HUES6 (cell line): ENCODE measurements around the gene PTGES2.

Experiments
- H3K27ac ChIP-seq: 2 replicates; pipeline ENCODE4 v1.7.0; 2013; ENCODE audit warnings: low read depth, mild to moderate bottlenecking, low read length, inconsistent platforms
- H3K27me3 ChIP-seq: 2 replicates; pipeline ENCODE4 v1.6.1; 2013; ENCODE audit warnings: low read length; ENCODE audit not compliant: control insufficient read depth, insufficient read depth
- H3K36me3 ChIP-seq: 2 replicates; pipeline ENCODE4 v1.6.1; 2013; ENCODE audit warnings: low read length; ENCODE audit not compliant: control insufficient read depth, insufficient read depth
- H3K4me1 ChIP-seq: 2 replicates; pipeline ENCODE4 v1.6.1; 2013; ENCODE audit warnings: low read length; ENCODE audit not compliant: control insufficient read depth, insufficient read depth
- H3K4me3 ChIP-seq: 2 replicates; pipeline ENCODE4 v1.5.1; 2013; ENCODE audit warnings: low read depth, low read length
- H3K9ac ChIP-seq: one replicate; pipeline ENCODE4 v1.6.1; 2013; ENCODE audit warnings: mild to moderate bottlenecking, low read length
- H3K9me3 ChIP-seq: 2 replicates; pipeline ENCODE4 v1.6.1; 2013; ENCODE audit warnings: low read depth, low read length; ENCODE audit not compliant: control insufficient read depth, insufficient read depth

Gene PTGES2

DNA sequence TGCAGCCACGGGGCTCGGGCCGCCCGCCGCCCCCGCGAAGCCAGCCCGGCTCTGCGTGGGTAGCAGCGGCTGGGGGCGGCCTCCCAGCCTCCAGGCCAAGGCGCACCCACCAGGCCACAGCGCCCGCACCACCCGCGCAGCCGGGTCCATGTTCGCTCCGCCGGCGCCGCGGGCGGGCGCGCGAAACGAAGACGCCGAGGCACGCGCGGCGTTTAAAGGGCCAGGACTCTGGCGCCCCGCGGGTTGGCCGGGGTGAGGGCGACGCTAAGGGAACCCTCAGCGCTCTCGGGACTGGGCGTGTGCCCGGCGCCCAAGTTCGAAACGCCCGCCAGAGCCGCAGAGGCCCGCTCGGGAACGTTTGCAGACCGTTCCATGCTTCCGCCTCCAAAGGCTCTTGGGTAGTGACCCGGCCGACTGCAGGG lies at the start of gene PTGES2:
TSS of gene PTGES2 (minus strand) at position 162 of the 422 bp plus-strand sequence. CDS start at position 150, 12 bp downstream.
- H3K9ac ChIP-seq = peak within 1 kb of the TSS; percentile 96
- H3K27me3 ChIP-seq = peaks cover 13% of the 10 kb centered on the region; the same call in 1 of the 2 replicates
- no peaks in the 10 kb centered on the region for H3K9me3 ChIP-seq
- H3K4me1 ChIP-seq = peaks cover 5% of the 10 kb centered on the region
- peaks cover 23% of the 10 kb centered on the region for H3K36me3 ChIP-seq
- peak within 1 kb of the TSS; percentile 98 for H3K27ac ChIP-seq
- H3K4me3 ChIP-seq = peak within 1 kb of the TSS; percentile 81

DNA sequence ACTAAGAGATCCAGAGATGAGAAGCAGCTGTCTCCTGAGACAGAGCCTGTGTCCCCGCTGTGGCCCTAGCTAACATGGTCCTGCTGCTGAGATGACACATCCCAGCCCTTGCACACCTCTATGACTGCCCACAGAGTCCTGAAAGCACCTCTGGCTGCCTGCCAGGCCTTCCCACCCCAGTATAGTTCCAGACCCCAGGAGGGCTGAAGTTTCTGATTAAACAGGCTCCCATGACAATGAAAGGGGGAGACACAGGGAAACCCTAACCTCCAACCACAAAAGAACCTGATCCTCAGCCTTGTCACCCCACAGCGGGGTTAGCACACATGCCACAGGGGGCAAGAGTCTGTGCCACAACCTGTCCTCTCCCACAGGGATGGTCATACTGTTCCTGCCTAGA lies 48.2 kb upstream of the PTGES2 start:
- H3K4me1 ChIP-seq = no peaks in the 10 kb centered on the region
- no peak overlapping the region for H3K9ac ChIP-seq
- peaks cover 61% of the 10 kb centered on the region for H3K36me3 ChIP-seq
- no peaks in the 10 kb centered on the region for H3K27me3 ChIP-seq
- H3K4me3 ChIP-seq = no peak overlapping the region
- no peak overlapping the region for H3K27ac ChIP-seq
- peaks cover 4% of the 10 kb centered on the region; the same call in 1 of the 2 replicates for H3K9me3 ChIP-seq

DNA sequence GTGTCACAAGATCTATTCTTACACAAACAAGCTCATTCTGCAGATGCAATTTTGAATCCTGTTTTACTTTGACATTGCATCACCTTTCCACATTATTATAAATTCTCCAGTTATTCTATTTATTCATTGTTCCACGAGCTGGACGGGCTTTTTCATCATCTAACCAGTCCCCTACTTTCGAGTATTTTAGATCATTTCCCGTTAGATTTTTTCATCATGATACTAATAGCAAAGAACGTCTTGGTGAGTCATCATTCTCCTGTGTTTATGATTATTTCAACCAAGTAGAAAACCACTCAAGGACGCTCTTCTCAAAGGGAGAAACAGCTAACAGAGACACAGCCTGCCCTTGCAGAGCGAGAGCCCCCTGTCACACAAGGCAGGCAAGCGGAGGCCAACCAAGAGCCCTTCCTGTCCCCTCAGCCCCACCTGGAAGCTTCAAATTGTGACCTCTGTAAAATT lies 47.6 kb upstream of the PTGES2 start:
- Histone ChIP-seq H3K9me3 (peaks cover 4% of the 10 kb centered on the region; the same call in 1 of the 2 replicates), H3K36me3 (peaks cover 61% of the 10 kb centered on the region), H3K9ac (no peak overlapping the region), H3K27me3 (no peaks in the 10 kb centered on the region), H3K4me1 (no peaks in the 10 kb centered on the region), H3K4me3 (no peak overlapping the region), H3K27ac (no peak overlapping the region)

DNA sequence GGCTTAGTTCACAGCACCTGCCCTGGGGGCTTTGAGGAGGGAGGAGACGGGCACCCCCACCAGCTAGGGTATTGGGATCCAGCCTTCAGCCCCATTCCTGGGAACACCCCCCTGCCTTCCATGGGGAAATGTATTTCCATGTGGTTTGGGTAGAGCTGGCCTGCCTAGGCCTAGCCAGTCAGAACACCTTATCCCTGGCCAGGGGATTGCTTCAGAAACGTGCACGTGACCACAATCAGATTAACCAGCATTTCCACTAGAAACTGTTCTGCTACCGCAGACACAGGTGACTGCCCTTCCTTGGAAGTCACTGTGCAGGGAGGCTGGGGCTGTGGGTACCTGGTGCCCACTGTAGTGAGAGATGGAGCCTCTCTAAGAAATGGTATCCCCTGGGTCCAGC lies 46.5 kb upstream of the PTGES2 start:
- H3K9me3 ChIP-seq = peaks cover 4% of the 10 kb centered on the region; the same call in 1 of the 2 replicates
- no peak overlapping the region for H3K27ac ChIP-seq
- peaks cover 62% of the 10 kb centered on the region for H3K36me3 ChIP-seq
- no peak overlapping the region for H3K4me3 ChIP-seq
- H3K9ac ChIP-seq = no peak overlapping the region
- H3K27me3 ChIP-seq = no peaks in the 10 kb centered on the region
- H3K4me1 ChIP-seq = no peaks in the 10 kb centered on the region

DNA sequence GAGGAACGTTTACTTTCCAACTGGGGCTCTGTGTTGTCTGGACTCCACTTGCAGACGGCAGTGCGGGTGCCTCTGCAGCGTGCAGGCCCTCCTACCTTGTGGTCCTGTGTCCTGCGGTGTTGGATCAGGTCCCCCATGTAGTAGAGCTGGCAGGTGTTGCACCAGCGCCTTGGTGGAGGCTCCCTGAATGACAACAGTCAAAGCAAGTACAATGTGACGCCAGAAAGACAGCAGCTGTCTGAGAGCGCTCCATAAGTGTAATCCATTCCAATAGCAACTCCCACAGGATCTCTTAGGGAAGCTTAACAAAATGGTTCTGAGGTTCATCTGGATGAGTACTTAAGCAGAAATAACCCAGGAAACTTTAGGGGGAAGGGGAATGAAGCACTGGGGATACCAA lies 42.4 kb upstream of the PTGES2 start:
- Histone ChIP-seq H3K4me3 (no peak overlapping the region), H3K36me3 (peaks cover 55% of the 10 kb centered on the region), H3K9ac (no peak overlapping the region), H3K4me1 (no peaks in the 10 kb centered on the region), H3K9me3 (no peaks in the 10 kb centered on the region), H3K27ac (no peak overlapping the region), H3K27me3 (no peaks in the 10 kb centered on the region)

DNA sequence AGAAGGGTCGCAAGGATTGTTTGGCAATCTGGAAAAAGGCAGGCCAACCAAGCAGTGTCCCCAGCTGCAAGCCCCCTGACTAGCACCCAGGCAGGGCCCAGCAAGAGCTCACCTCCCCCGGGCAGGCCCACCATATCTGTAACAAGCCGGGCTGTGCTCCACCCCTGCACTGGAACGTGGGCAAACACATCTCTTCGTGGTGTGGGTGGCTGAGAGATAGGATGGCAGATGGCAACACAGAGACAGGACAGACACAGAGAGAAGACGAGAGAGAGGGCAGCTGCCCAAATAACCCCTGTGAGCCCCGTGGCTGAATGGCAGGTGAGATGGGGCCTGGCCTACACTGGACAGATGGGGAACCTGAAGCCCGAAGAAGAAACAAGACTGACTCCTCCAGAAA lies 42.0 kb upstream of the PTGES2 start:
- Histone ChIP-seq H3K27ac (no peak overlapping the region), H3K36me3 (peaks cover 56% of the 10 kb centered on the region), H3K9me3 (no peaks in the 10 kb centered on the region), H3K4me1 (no peaks in the 10 kb centered on the region), H3K27me3 (no peaks in the 10 kb centered on the region), H3K4me3 (no peak overlapping the region), H3K9ac (no peak overlapping the region)

DNA sequence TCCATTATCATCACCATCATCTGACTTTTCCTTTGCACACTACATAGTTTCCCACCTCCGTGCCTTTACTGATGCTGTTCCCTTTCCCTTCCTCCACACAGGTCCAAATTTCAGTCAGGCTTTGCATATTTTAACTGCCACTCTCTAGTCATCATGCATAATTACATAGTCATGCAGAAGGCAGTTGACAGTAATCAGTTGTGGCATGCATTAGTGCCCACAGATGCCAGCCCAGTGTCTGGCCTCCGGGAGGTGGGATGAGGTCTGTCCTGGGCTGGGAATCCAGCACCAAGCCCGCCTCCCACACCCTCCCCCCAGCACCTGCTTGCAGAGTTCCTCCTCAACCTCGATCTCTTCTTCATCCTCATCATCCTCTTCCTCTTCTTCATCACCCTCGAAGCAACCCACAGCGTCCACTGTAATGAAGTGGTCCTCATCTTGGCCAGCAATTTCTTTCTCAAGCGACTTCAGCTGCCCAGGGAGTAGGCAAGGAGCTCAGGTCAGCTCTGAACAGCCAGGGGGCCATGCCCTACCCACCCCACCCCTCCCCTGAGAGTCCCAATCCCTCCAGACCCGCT lies 41.3 kb upstream of the PTGES2 start:
- Histone ChIP-seq H3K9ac (no peak overlapping the region), H3K9me3 (no peaks in the 10 kb centered on the region), H3K4me3 (no peak overlapping the region), H3K27ac (no peak overlapping the region), H3K4me1 (no peaks in the 10 kb centered on the region), H3K36me3 (peaks cover 60% of the 10 kb centered on the region), H3K27me3 (no peaks in the 10 kb centered on the region)

DNA sequence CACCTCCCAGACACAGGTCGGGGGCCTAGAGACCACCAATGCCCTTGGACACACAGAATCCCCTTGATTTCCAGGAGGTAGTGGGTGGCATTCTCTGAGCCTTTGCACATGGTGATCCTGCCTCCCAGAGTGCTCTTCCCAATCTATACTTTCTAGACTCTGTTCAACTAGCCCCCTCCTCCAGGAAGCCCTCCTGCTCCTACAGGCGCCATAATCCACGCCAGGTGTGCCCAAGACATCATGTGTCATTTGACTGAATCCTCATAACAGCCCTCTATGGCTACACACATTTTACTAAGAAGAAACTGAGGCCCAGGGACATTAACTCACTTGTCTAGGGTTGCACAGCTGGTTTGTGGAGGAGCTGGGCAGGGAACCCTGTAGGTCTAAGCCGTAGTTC lies 39.7 kb upstream of the PTGES2 start:
- Histone ChIP-seq H3K9ac (no peak overlapping the region), H3K4me3 (no peak overlapping the region), H3K9me3 (no peaks in the 10 kb centered on the region), H3K36me3 (peaks cover 75% of the 10 kb centered on the region), H3K27me3 (no peaks in the 10 kb centered on the region), H3K27ac (no peak overlapping the region), H3K4me1 (no peaks in the 10 kb centered on the region)

DNA sequence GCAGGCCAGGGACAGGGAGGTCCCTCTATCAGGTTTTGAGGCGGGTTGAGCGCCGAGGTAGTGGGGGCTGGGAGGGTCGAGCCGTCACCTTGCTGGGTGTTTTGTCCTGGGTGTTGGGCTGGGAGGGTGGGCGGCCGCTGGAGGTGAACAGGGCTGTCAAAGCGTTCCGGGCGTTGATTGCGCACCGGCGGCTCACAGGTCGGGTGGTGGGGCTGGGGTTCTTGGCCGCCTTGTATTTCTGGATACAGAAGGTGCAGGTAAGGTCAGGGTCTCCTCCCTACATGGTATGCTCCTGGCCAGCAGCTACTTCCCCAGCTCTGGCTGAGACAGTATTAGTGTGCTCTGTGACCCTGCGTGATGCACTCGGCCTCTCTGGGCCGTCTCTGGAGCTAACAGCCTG lies 38.6 kb upstream of the PTGES2 start:
- Histone ChIP-seq H3K4me1 (peaks cover 1% of the 10 kb centered on the region; the same call in 1 of the 2 replicates), H3K9ac (no peak overlapping the region), H3K36me3 (peaks cover 77% of the 10 kb centered on the region), H3K9me3 (no peaks in the 10 kb centered on the region), H3K27ac (no peak overlapping the region), H3K4me3 (no peak overlapping the region), H3K27me3 (no peaks in the 10 kb centered on the region)

DNA sequence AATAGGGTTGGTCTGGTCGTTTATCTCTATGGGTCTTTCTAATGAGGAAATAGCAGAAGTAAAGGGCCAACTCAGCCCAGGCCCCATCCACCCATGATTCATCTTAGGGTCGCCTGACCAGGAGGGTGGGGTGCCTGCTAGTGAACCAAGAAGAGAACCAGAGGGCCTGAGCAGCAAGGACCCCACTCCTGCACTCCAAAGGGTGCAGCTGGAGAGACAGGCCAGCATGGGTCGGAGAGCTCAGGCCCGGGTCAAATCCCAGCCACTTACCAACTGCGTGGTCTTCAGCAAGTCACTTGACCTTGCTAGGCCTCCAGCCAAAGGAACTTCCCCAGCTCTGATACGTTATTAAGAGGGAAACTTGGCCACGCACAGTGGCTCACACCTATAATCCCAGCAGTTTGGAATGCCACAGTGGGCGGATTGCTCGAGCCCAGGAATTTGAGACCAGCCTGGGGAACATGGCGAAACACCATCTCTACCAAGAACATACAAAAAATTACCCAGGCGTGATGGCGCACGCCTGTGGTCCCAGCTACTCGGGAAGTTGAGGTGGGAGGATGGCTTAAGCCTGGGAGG lies 36.9 kb upstream of the PTGES2 start:
- no peak overlapping the region for H3K27ac ChIP-seq
- no peaks in the 10 kb centered on the region for H3K9me3 ChIP-seq
- peaks cover 64% of the 10 kb centered on the region for H3K36me3 ChIP-seq
- no peak overlapping the region for H3K9ac ChIP-seq
- no peak overlapping the region for H3K4me3 ChIP-seq
- no peaks in the 10 kb centered on the region for H3K27me3 ChIP-seq
- H3K4me1 ChIP-seq = peaks cover 9% of the 10 kb centered on the region

DNA sequence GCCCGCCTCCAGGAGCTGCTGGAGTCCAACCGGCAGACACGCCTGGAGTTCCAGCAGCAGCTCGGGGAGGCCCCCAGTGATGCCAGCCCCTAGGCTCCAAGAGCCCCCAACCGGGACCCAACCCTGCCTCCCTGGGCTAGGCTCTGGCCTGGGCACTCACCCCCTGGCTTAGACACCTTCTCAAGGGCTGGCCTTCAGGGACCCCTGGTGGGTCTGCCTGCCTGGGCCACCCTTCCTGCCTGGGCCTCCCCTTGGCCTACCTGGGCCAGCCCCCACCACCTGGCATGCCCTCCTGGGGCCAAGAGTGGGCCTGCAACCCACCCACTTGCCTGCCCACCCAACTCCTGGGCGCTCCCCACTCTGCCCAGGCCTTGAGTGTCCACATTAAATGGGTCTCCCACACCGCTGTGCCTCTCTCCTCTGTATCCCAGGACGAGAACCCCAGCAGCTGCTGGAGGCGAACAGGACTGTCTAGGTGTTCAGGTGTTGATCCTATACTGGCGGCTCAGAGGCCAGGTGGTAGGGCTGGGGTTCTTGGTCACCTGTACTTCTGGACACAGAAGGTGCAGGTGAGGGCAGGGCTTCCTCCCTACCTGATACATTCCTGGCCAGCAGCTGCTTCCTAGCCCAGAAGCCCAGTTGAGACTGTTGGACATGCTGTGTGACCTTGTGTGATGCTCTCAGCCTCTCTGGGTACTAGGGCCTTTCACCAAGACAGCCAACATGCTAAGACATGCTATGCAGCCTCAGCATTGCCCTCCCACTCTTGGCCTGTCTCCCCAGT lies 36.2 kb upstream of the PTGES2 start:
- Histone ChIP-seq H3K9me3 (no peaks in the 10 kb centered on the region), H3K36me3 (peaks cover 57% of the 10 kb centered on the region), H3K9ac (no peak overlapping the region), H3K4me3 (no peak overlapping the region), H3K27me3 (no peaks in the 10 kb centered on the region), H3K4me1 (peaks cover 11% of the 10 kb centered on the region), H3K27ac (no peak overlapping the region)
